Trophoblast cell (in vitro differentiated cells and primary cell): ENCODE results near the gene ZNF432.
"Not testable (repeated sequence)": the region's sequence is repeated elsewhere in the genome, so short reads cannot be mapped to it uniquely, and the experiment has no call there.

Source experiments
- DNase-seq, 2 donors: peaks; one replicate each; pipeline ENCODE4 v3.0.0-alpha.2; 2016
- H2AFZ ChIP-seq: 2 replicates; pipeline ENCODE4 v1.6.1; 2013; ENCODE audit warnings: low read length, moderate library complexity, mild to moderate bottlenecking; ENCODE audit not compliant: insufficient read depth, poor library complexity
- H2AK5ac ChIP-seq: 2 replicates; pipeline ENCODE4 v1.6.1; 2013; ENCODE audit warnings: mild to moderate bottlenecking, low read length
- H2BK120ac ChIP-seq: 2 replicates; pipeline ENCODE4 v1.6.1; 2013; ENCODE audit warnings: low read length, mild to moderate bottlenecking, moderate library complexity; ENCODE audit not compliant: insufficient read depth, poor library complexity
- H2BK12ac ChIP-seq: 2 replicates; pipeline ENCODE4 v1.6.1; 2013; ENCODE audit warnings: mild to moderate bottlenecking, low read length, moderate library complexity
- H2BK5ac ChIP-seq: 2 replicates; pipeline ENCODE4 v1.6.1; 2013; ENCODE audit warnings: low read length, low read depth, moderate library complexity, mild to moderate bottlenecking; ENCODE audit not compliant: poor library complexity
- H3K14ac ChIP-seq: 2 replicates; pipeline ENCODE4 v1.6.1; 2013; ENCODE audit warnings: mild to moderate bottlenecking, low read length
- H3K18ac ChIP-seq: 2 replicates; pipeline ENCODE4 v1.6.1; 2013; ENCODE audit warnings: mild to moderate bottlenecking, low read length
- H3K23ac ChIP-seq: 2 replicates; pipeline ENCODE4 v1.6.1; 2013; ENCODE audit warnings: low read length
- H3K27ac ChIP-seq: 2 replicates; pipeline ENCODE4 v1.5.1; 2013; ENCODE audit warnings: low read depth, mild to moderate bottlenecking, inconsistent platforms, low read length, moderate library complexity
- H3K27me3 ChIP-seq: 2 replicates; pipeline ENCODE4 v1.6.1; 2013; ENCODE audit warnings: inconsistent platforms, mild to moderate bottlenecking, low read length, moderate library complexity; ENCODE audit not compliant: insufficient read depth
- H3K36me3 ChIP-seq, 2 experiments: 1 replicate in 1 of 2; 2 replicates in 1 of 2; pipeline ENCODE4 v1.6.1; 2013; ENCODE audit warnings: low read length in 2 of 2, mild to moderate bottlenecking in 2 of 2, moderate library complexity in 1 of 2; ENCODE audit not compliant: insufficient read depth in 2 of 2, control insufficient read depth in 1 of 2
- H3K4ac ChIP-seq: 2 replicates; pipeline ENCODE4 v1.6.1; 2013; ENCODE audit warnings: low read depth, mild to moderate bottlenecking, low read length, moderate library complexity
- H3K4me1 ChIP-seq, 2 experiments: 1 replicate in 1 of 2; 2 replicates in 1 of 2; pipeline ENCODE4 v1.6.1; 2013; ENCODE audit warnings: low read length in 2 of 2, mild to moderate bottlenecking in 2 of 2, moderate library complexity in 1 of 2; ENCODE audit not compliant: insufficient read depth in 2 of 2, control insufficient read depth in 1 of 2
- H3K4me2 ChIP-seq: 2 replicates; pipeline ENCODE4 v1.6.1; 2013; ENCODE audit warnings: inconsistent platforms, mild to moderate bottlenecking, low read length, moderate library complexity
- H3K4me3 ChIP-seq: 2 replicates; pipeline ENCODE4 v1.5.1; 2013; ENCODE audit warnings: mild to moderate bottlenecking, low read depth, low read length, inconsistent platforms
- H3K79me1 ChIP-seq: one replicate; pipeline ENCODE4 v1.6.1; 2013; ENCODE audit warnings: low read length
- H3K79me2 ChIP-seq: 2 replicates; pipeline ENCODE4 v1.6.1; 2013; ENCODE audit warnings: low read length, mild to moderate bottlenecking; ENCODE audit not compliant: control insufficient read depth, insufficient read depth, poor library complexity
- H3K9ac ChIP-seq: 2 replicates; pipeline ENCODE4 v1.6.1; 2013; ENCODE audit warnings: mild to moderate bottlenecking, low read length
- H3K9me3 ChIP-seq: 2 replicates; pipeline ENCODE4 v1.6.1; 2013; ENCODE audit warnings: low read depth, mild to moderate bottlenecking, control low read depth, inconsistent platforms, low read length; ENCODE audit not compliant: insufficient read depth
- H4K12ac ChIP-seq: 2 replicates; pipeline ENCODE4 v1.6.1; 2013; ENCODE audit warnings: low read depth, mild to moderate bottlenecking, low read length, moderate library complexity
- H4K8ac ChIP-seq: 2 replicates; pipeline ENCODE4 v1.6.1; 2013; ENCODE audit warnings: low read depth, mild to moderate bottlenecking, low read length, moderate library complexity
- H4K91ac ChIP-seq: one replicate; pipeline ENCODE4 v1.6.1; 2013; ENCODE audit warnings: low read depth, mild to moderate bottlenecking, low read length, moderate library complexity
- WGBS: extraction: QIAGEN DNeasy Blood & Tissue Kit; methylation state at CpG from one replicate; pipeline ENCODE4 v1.1.7; 2013; ENCODE audit warnings: missing lambda C conversion rate; ENCODE audit not compliant: insufficient read length, insufficient coverage; ENCODE audit errors: extremely low coverage; 5-methylcytosine and 5-hydroxymethylcytosine counted together

The ZNF432 gene

DNA sequence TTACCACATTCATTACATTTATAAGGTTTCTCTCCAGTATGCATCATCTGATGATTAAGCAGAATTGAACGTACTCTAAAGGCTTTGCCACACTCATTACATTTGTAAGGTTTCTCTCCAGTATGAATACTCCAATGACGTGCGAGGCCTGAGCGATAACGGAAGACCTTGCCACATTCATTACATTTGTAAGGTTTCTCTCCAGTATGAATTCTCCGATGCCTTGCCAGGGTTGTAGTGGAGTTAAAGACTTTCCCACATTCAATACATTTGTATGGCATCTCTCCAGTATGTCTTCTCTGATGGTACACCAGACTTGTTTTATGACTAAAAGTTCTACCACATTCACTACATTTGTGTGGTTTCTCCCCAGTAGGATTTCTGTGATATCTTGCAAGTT, 16.8 kb upstream of the ZNF432 start:
- H4K8ac ChIP-seq = no peak overlapping the region
- H2BK12ac ChIP-seq = no peak overlapping the region
- no peak for DNase-seq
- H3K79me1 ChIP-seq = no peaks in the 10 kb centered on the region
- no peak overlapping the region for H3K18ac ChIP-seq
- no peak overlapping the region for H2BK5ac ChIP-seq
- H3K4me1 ChIP-seq = no peaks in the 10 kb centered on the region
- peaks cover 32% of the 10 kb centered on the region for H3K9me3 ChIP-seq
- WGBS = no CpG with 5 or more reads among the region's 6 CpGs
- no peak overlapping the region for H2AFZ ChIP-seq
- no peak overlapping the region for H3K4me2 ChIP-seq
- H3K27me3 ChIP-seq = no peaks in the 10 kb centered on the region
- no peak overlapping the region for H3K9ac ChIP-seq
- no peak overlapping the region for H3K4me3 ChIP-seq
- H2BK120ac ChIP-seq = no peak overlapping the region
- no peak overlapping the region for H3K27ac ChIP-seq
- H3K36me3 ChIP-seq = peaks cover 28 to 49% of the 10 kb centered on the region in 2 experiments
- H3K14ac ChIP-seq = no peak overlapping the region
- no peak overlapping the region for H3K23ac ChIP-seq
- no peaks in the 10 kb centered on the region for H3K79me2 ChIP-seq
- H3K4ac ChIP-seq = no peak overlapping the region
- H2AK5ac ChIP-seq = no peak overlapping the region
- no peak overlapping the region for H4K12ac ChIP-seq
- no peak overlapping the region for H4K91ac ChIP-seq

DNA sequence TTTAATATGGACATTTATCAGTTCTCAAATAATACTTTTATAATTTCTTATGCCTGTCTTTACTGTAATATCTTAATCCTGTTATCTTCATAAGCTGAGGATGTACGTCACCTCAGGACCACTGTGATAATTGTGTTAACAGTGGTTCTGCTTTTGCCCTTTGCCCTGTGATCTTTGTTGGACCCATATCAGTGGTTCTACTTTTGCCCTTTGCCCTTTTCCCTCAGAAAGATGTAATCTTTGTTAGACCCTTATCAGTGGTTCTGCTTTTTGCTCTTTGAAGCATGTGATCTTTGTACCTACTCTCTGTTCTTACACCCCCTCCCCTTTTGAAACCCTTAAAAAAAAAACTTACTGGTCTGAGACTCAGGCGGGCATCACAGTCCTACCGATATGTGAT, 7.8 kb upstream of the ZNF432 start:
- H3K27ac ChIP-seq, H3K27me3 ChIP-seq, H2BK120ac ChIP-seq, H3K4me3 ChIP-seq, H3K9ac ChIP-seq, H3K23ac ChIP-seq, DNase-seq, H3K9me3 ChIP-seq, H2AFZ ChIP-seq, H4K8ac ChIP-seq, H4K91ac ChIP-seq, H3K36me3 ChIP-seq, H3K4me2 ChIP-seq, H3K18ac ChIP-seq, H4K12ac ChIP-seq, H3K79me1 ChIP-seq, H2BK5ac ChIP-seq, H3K79me2 ChIP-seq, H3K4me1 ChIP-seq, H3K4ac ChIP-seq, H3K14ac ChIP-seq, H2AK5ac ChIP-seq, H2BK12ac ChIP-seq: not testable (repeated sequence)
- WGBS = no CpG with 5 or more reads among the region's 3 CpGs

DNA sequence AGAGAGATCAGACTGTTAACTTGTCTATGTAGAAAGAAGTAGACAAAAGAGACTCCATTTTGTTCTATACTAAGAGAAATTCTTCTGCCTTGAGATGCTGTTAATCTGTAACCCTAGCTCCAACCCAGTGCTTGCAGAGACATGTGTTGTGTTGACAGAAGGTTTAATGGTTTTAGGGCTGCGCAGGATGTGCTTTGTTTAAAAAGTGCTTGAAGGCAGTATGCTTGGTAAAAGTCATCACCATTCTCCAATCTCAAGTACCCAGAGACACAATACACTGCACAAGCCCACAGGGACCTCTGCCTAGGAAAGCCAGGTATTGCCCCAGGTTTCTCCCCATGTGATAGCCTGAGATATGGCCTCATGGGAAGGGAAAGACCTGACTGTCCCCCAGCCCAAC, 3.1 kb upstream of the ZNF432 start:
- H3K4me3 ChIP-seq, H3K14ac ChIP-seq, H3K4me1 ChIP-seq, H2BK5ac ChIP-seq, H3K4me2 ChIP-seq, H3K27me3 ChIP-seq, H4K12ac ChIP-seq, H2AFZ ChIP-seq, H4K91ac ChIP-seq, H3K23ac ChIP-seq, H3K36me3 ChIP-seq, H2BK120ac ChIP-seq, H3K4ac ChIP-seq, H2BK12ac ChIP-seq, H3K79me2 ChIP-seq, H3K18ac ChIP-seq, DNase-seq, H3K9ac ChIP-seq, H2AK5ac ChIP-seq, H4K8ac ChIP-seq, H3K79me1 ChIP-seq, H3K27ac ChIP-seq, H3K9me3 ChIP-seq: not testable (repeated sequence)
- no CpG with 5 or more reads among the region's 1 CpG for whole genome bisulfite sequencing

DNA sequence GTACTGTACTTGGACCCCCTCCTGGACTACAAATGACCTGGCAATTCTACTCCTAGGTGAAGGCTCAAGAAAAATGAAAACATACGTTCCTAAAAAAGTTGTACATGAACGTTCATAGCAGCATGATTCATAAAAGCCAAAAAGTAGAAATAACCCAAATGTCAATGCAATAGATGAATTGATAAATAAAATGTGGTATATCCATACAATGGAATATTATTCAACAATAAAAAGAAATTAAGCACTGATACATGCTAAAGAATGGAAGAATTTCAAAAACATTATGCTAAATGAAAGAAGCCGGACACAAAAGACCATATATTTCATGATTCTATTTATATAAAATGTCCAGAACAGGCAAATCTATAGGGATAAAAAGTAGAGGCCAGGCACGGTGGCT, 9.5 kb downstream of the ZNF432 start:
- Histone ChIP-seq H2BK12ac (no peak overlapping the region), H2AFZ (no peak overlapping the region), H3K4me1 (no peaks in the 10 kb centered on the region), H3K4me2 (no peak overlapping the region), H3K23ac (no peak overlapping the region), H4K91ac (no peak overlapping the region), H2AK5ac (no peak overlapping the region), H3K79me2 (no peaks in the 10 kb centered on the region), H3K79me1 (no peaks in the 10 kb centered on the region), H2BK120ac (no peak overlapping the region), H3K4ac (no peak overlapping the region), H3K18ac (no peak overlapping the region), H3K27ac (no peak overlapping the region), H3K9me3 (peaks cover 8% of the 10 kb centered on the region), H3K27me3 (no peaks in the 10 kb centered on the region), H3K9ac (no peak overlapping the region), H4K8ac (no peak overlapping the region), H3K14ac (no peak overlapping the region), H2BK5ac (no peak overlapping the region), H3K4me3 (no peak overlapping the region), H3K36me3 (peaks cover 27 to 41% of the 10 kb centered on the region in 2 experiments), H4K12ac (no peak overlapping the region)
- WGBS = no CpG with 5 or more reads among the region's 4 CpGs
- DNase-seq = no peak
